Measurements from ENCODE around the gene CGB8.

GRCh38 chr19:48999481-49000325 lies 49.2 kb downstream of the CGB8 start:
- TF ChIP-seq CTCF (conservative IDR thresholded peaks at IDR 0.05; ENCODE audit: low read depth in 2 of 2) = peak; percentile 85 to 94
- no peak for TF ChIP-seq JUNB (IDR thresholded peaks at IDR 0.05; ENCODE audit: unreplicated experiment)
- no peak for TF ChIP-seq POLR2AphosphoS5 (IDR thresholded peaks at IDR 0.05; ENCODE audit: low read depth)
- no peak for TF ChIP-seq REST (IDR thresholded peaks at IDR 0.05; ENCODE audit: unreplicated experiment)
- no peak for TF ChIP-seq EZH2 (IDR thresholded peaks at IDR 0.05; ENCODE audit: low read depth, unreplicated experiment)
- TF ChIP-seq ZNF114 (CRISPR knock-in tag; IDR thresholded peaks at IDR 0.05) = no peak
- TF ChIP-seq NANOG (IDR thresholded peaks at IDR 0.05; ENCODE audit: borderline replicate concordance) = no peak
- no peak for TF ChIP-seq CREB1 (CRISPR knock-in tag; IDR thresholded peaks at IDR 0.05; ENCODE audit: low read depth)
- no peak for TF ChIP-seq EZH2phosphoT487 (IDR thresholded peaks at IDR 0.05; ENCODE audit: unreplicated experiment)
- TF ChIP-seq ZNF462 (CRISPR knock-in tag; IDR thresholded peaks at IDR 0.05) = no peak
